ENCODE results near the gene ABLIM1.

The ABLIM1 gene

GRCh38 chr10:114483575-114483974 is 174.5 kb downstream of the ABLIM1 start:
- no peak for DNase-seq

- no peak for DNase-seq
These were observed 175.4 kb downstream of the ABLIM1 start for GRCh38 chr10:114482480-114483304.

GRCh38 chr10:114481055-114481454 is 177.0 kb downstream of the ABLIM1 start:
- DNase-seq: no peak

- no peak for DNase-seq
These were observed 178.2 kb downstream of the ABLIM1 start for GRCh38 chr10:114479836-114480235.

- DNase-seq: no peak
These were observed 178.8 kb downstream of the ABLIM1 start for GRCh38 chr10:114479307-114479706.

GRCh38 chr10:114478281-114478680 is 179.8 kb downstream of the ABLIM1 start:
- no peak for DNase-seq

GRCh38 chr10:114477285-114477684 is 180.8 kb downstream of the ABLIM1 start:
- DNase-seq: no peak

- DNase-seq: no peak
These were observed 183.1 kb downstream of the ABLIM1 start for GRCh38 chr10:114474989-114475388.

GRCh38 chr10:114473776-114474175 is 184.3 kb downstream of the ABLIM1 start:
- no peak for DNase-seq

- no peak for DNase-seq
These were observed 185.2 kb downstream of the ABLIM1 start for GRCh38 chr10:114472877-114473253.

- no peak for DNase-seq
These were observed 185.9 kb downstream of the ABLIM1 start for GRCh38 chr10:114471906-114472876.

- DNase-seq: peak; percentile 40
These were observed 186.8 kb downstream of the ABLIM1 start for GRCh38 chr10:114470956-114471905.

- no peak for DNase-seq
These were observed 187.7 kb downstream of the ABLIM1 start for GRCh38 chr10:114470361-114470760.

GRCh38 chr10:114458955-114459354 is 199.1 kb downstream of the ABLIM1 start:
- DNase-seq: peak; percentile 3

- no peak for DNase-seq
These were observed 199.7 kb downstream of the ABLIM1 start for GRCh38 chr10:114458216-114458920.

- DNase-seq: no peak
These were observed 204.5 kb downstream of the ABLIM1 start for GRCh38 chr10:114453576-114453975.

GRCh38 chr10:114448897-114449296 is 209.2 kb downstream of the ABLIM1 start:
- no peak for DNase-seq

GRCh38 chr10:114445332-114445731 is 212.7 kb downstream of the ABLIM1 start:
- DNase-seq: no peak

- DNase-seq: no peak
These were observed 213.3 kb downstream of the ABLIM1 start for GRCh38 chr10:114444819-114445218.

- DNase-seq: no peak
These were observed 215.9 kb downstream of the ABLIM1 start for GRCh38 chr10:114442091-114442630.

GRCh38 chr10:114441107-114441506 is 217.0 kb downstream of the ABLIM1 start:
- no peak for DNase-seq

Measured in kidney glomerular epithelial cell (primary cell).